ENCODE data around the gene DIP2A.
"Not testable (repeated sequence)": the region's sequence is repeated elsewhere in the genome, so short reads cannot be mapped to it uniquely, and the experiment has no call there.

DIP2A gene

DNA sequence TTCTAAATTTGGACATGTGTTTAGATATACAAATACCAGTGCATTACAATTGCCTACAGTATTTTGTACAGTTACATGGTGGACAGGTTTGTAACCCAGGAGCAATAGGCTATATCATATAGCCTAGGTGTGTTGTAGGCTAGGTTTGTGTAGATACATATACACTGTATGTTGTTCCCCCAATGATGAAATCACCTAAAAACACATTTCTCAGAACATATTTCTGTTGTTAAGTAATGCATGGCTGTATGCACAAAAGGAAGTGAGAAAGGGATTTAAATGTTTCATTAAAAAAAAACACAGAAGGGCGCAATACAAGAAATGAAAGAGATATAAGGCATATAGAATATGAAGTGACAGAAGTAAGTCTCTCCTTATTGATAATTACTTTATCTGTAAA is 114.2 kb downstream of the DIP2A start:
- peaks cover 9% of the 10 kb centered on the region; the same call in 1 of the 2 replicates for H3K36me3 ChIP-seq (ENCODE audit: low read length)
- H3K9me3 ChIP-seq (ENCODE audit: insufficient read depth, low read length): no peaks in the 10 kb centered on the region
- H4K20me1 ChIP-seq (ENCODE audit: low read depth, low read length): no peaks in the 10 kb centered on the region
- H3F3A ChIP-seq (ENCODE audit: insufficient read depth): no peaks in the 10 kb centered on the region
- H3K79me2 ChIP-seq (ENCODE audit: insufficient read depth, low read length): no peaks in the 10 kb centered on the region
- TF ChIP-seq EZH2phosphoT487 (conservative IDR thresholded peaks at IDR 0.05; ENCODE audit: low read length): no peak
- TF ChIP-seq, protein P1, sequence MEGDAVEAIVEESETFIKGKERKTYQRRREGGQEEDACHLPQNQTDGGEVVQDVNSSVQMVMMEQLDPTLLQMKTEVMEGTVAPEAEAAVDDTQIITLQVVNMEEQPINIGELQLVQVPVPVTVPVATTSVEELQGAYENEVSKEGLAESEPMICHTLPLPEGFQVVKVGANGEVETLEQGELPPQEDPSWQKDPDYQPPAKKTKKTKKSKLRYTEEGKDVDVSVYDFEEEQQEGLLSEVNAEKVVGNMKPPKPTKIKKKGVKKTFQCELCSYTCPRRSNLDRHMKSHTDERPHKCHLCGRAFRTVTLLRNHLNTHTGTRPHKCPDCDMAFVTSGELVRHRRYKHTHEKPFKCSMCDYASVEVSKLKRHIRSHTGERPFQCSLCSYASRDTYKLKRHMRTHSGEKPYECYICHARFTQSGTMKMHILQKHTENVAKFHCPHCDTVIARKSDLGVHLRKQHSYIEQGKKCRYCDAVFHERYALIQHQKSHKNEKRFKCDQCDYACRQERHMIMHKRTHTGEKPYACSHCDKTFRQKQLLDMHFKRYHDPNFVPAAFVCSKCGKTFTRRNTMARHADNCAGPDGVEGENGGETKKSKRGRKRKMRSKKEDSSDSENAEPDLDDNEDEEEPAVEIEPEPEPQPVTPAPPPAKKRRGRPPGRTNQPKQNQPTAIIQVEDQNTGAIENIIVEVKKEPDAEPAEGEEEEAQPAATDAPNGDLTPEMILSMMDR (IDR thresholded peaks at IDR 0.05; ENCODE audit: insufficient read depth, low read length, poor library complexity, severe bottlenecking): no peak
- H3K27ac ChIP-seq (ENCODE audit: low read depth, low read length): no peak overlapping the region
- no peak overlapping the region for H2AFZ ChIP-seq (ENCODE audit: low read depth, low read length, severe bottlenecking)
- no peak overlapping the region for H3K4me2 ChIP-seq (ENCODE audit: low read depth, low read length, poor library complexity, severe bottlenecking)
- H3K9me2 ChIP-seq (replicated peaks; ENCODE audit: insufficient read depth, low read length): no peaks in the 10 kb centered on the region
- H3K4me3 ChIP-seq (ENCODE audit: insufficient read depth, low read length, poor library complexity, severe bottlenecking): no peak overlapping the region
- H3K27me3 ChIP-seq (ENCODE audit: low read length): no peaks in the 10 kb centered on the region
- no peak overlapping the region for H3K9ac ChIP-seq (ENCODE audit: low read length)

DNA sequence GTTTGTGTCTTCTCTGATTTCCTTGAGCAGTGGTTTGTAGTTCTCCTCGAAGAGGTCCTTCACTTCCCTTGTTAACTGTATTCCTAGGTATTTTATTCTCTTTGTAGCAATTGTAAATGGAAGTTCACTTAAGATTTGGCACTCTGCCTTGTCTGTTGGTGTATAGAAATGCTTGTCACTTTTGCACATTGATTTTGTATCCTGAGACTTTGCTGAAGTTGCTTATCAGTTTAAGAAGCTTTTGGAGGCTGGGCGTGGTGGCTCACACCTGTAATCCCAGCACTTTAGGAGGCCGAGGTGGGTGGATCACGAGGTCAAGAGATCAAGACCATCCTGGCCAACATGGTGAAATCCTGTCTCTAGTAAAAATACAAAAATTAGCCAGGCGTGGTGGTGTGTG is 119.1 kb downstream of the DIP2A start:
- not testable (repeated sequence) for H3K27me3 ChIP-seq (ENCODE audit: low read length); H3K9ac ChIP-seq (ENCODE audit: low read length); H3K9me2 ChIP-seq (replicated peaks; ENCODE audit: insufficient read depth, low read length); H3K36me3 ChIP-seq (ENCODE audit: low read length); H3K4me3 ChIP-seq (ENCODE audit: insufficient read depth, low read length, poor library complexity, severe bottlenecking); H3K79me2 ChIP-seq (ENCODE audit: insufficient read depth, low read length); H2AFZ ChIP-seq (ENCODE audit: low read depth, low read length, severe bottlenecking); H4K20me1 ChIP-seq (ENCODE audit: low read depth, low read length); H3F3A ChIP-seq (ENCODE audit: insufficient read depth); H3K4me2 ChIP-seq (ENCODE audit: low read depth, low read length, poor library complexity, severe bottlenecking); H3K9me3 ChIP-seq (ENCODE audit: insufficient read depth, low read length); H3K27ac ChIP-seq (ENCODE audit: low read depth, low read length)

DNA sequence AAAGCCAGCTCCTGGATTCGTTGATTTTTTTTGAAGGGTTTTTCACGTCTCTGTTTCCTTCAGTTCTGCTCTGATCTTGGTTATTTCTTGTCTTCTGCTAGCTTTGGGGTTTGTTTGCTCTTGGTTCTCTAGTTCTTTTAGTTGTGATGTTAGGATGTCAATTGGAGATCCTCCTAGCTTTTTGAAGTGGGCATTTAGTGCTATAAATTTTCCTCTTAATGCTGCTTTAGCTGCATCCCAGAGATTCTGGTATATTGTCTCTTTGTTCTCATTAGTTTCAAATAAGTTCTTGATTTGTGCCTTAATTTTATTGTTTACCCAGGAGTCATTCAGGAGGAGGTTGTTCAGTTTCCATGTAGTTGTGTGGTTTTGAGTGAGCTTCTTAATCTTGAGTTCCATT is 120.7 kb downstream of the DIP2A start:
- H4K20me1 ChIP-seq (ENCODE audit: low read depth, low read length); H3K27me3 ChIP-seq (ENCODE audit: low read length); H2AFZ ChIP-seq (ENCODE audit: low read depth, low read length, severe bottlenecking); H3F3A ChIP-seq (ENCODE audit: insufficient read depth); H3K9me3 ChIP-seq (ENCODE audit: insufficient read depth, low read length); H3K9me2 ChIP-seq (replicated peaks; ENCODE audit: insufficient read depth, low read length); H3K27ac ChIP-seq (ENCODE audit: low read depth, low read length); H3K9ac ChIP-seq (ENCODE audit: low read length); H3K4me2 ChIP-seq (ENCODE audit: low read depth, low read length, poor library complexity, severe bottlenecking); H3K4me3 ChIP-seq (ENCODE audit: insufficient read depth, low read length, poor library complexity, severe bottlenecking); H3K79me2 ChIP-seq (ENCODE audit: insufficient read depth, low read length); H3K36me3 ChIP-seq (ENCODE audit: low read length): not testable (repeated sequence)

DNA sequence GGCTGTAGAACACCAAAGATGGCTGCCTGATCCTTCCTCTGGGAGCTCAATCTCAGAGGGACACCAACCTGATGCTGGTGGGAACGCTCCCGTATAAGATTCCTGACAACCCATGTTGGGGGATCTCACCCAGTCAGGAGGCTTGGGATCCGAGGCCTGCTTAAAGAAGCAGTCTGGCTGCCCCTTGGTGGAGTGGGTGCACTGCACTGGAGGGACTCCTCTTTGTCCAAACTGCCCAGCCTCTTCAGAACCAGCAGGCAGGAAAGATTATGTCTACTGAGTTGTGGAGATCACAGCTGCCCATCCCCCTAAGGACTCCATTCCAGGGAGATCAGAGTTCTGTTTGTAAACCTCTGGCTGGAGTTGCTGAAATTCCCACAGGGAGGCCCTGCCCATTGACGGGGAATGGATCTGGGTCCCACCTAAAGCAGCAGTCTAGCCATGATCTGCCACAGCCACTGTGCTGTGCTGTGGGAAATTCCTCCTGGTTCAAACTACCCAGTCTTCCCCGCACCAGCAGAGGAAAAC is 123.2 kb downstream of the DIP2A start:
- Histone ChIP-seq H3K79me2 (ENCODE audit: insufficient read depth, low read length) (no peaks in the 10 kb centered on the region), H3K4me2 (ENCODE audit: low read depth, low read length, poor library complexity, severe bottlenecking) (no peak overlapping the region), H3F3A (ENCODE audit: insufficient read depth) (no peaks in the 10 kb centered on the region), H3K9ac (ENCODE audit: low read length) (no peak overlapping the region), H3K27me3 (ENCODE audit: low read length) (no peaks in the 10 kb centered on the region), H3K36me3 (ENCODE audit: low read length) (0 out of 2 replicates have a peak, but pooled peaks cover 8% of the 10 kb centered on the region), H4K20me1 (ENCODE audit: low read depth, low read length) (no peaks in the 10 kb centered on the region), H3K27ac (ENCODE audit: low read depth, low read length) (no peak overlapping the region), H3K9me2 (replicated peaks; ENCODE audit: insufficient read depth, low read length) (no peaks in the 10 kb centered on the region), H3K9me3 (ENCODE audit: insufficient read depth, low read length) (peaks cover 4% of the 10 kb centered on the region; the same call in 1 of the 2 replicates), H3K4me3 (ENCODE audit: insufficient read depth, low read length, poor library complexity, severe bottlenecking) (no peak overlapping the region), H2AFZ (ENCODE audit: low read depth, low read length, severe bottlenecking) (no peak overlapping the region)
- no peak for TF ChIP-seq EZH2phosphoT487 (conservative IDR thresholded peaks at IDR 0.05; ENCODE audit: low read length)
- TF ChIP-seq, protein P1 (IDR thresholded peaks at IDR 0.05; ENCODE audit: insufficient read depth, low read length, poor library complexity, severe bottlenecking): no peak

Measured in SU-DHL-6 (cell line).